H1 (cell line): ENCODE data around the gene ELFN1. TPM values are rescaled to one million over a fixed set of nuclear protein-coding genes. Genes with fewer than 3 reads are reported as not detected.

Experiments used
- GABPA ChIP-seq: IDR thresholded peaks from 2 replicates; pipeline ENCODE4 v1.6.1; 2011; ENCODE audit warnings: mild to moderate bottlenecking, low read length, moderate library complexity, borderline replicate concordance; ENCODE audit not compliant: insufficient read depth
- ZNF274 ChIP-seq: IDR thresholded peaks from 2 replicates; pipeline ENCODE4 v1.7.0; 2012; ENCODE audit warnings: low read length, borderline replicate concordance; ENCODE audit errors: extremely low read depth
- polyA plus RNA-seq, 7 experiments: library from polyadenylated mRNA; depleted of rRNA in 3 of 7; stranded (reverse) in 5 of 7; unstranded in 2 of 7; fragments of >200 nt in 5 of 7; fragments of 200-250 nt in 2 of 7; gene quantifications; 1 replicate in 5 of 7; 2 replicates in 1 of 7; 4 replicates in 1 of 7; pipeline versions ENCODE4 v1.2.1 to v1.2.3, GENCODE V29; 2011 to 2013; ENCODE audit warnings: missing spikeins in 2 of 7, mixed read lengths in 2 of 7
- total RNA-seq: library from RNA; stranded (reverse); fragmentation: NEBNext Ultra II Directional; extraction: Animal tissue kit (Norgen Biotek cat#: 25700); gene quantifications from 2 replicates; pipeline ENCODE4 v1.2.1, GENCODE V29; 2021
- TF ChIP-seq, protein P1 (sequence below): fragments of 300-600 bp; sonication (generic); IDR thresholded peaks from 2 replicates; pipeline ENCODE4 v1.7.1; 2012; ENCODE audit warnings: low read length, moderate library complexity, mild to moderate bottlenecking, inconsistent platforms; ENCODE audit not compliant: insufficient replicate concordance

The ELFN1 gene
- total and polyA plus RNA-seq, 2 of the 8 experiments (the other 6 are each of a cell fraction or from before 2014, with no cell fraction given), result 2.0 to 4.5 TPM

DNA sequence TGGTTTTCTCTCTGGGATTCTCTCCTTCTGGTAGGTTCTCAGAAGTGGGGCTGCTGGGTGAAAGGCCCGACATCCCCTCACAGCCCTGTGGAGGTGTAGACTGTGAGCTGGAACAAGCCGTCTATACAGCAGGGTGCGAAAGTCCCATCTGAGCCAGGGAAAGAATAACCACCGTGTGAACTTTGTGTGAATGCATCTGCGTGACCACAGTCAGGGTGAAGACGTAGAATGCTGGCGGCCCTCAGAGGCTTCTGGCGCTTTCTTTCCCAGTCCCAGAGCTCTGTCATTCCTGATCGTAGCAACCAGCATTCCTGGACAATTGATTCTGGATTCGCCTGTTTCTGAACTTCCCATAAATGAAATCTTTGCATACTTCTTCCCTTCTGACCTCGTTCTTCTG is 30.0 kb downstream of the ELFN1 start (continued):
- TF ChIP-seq, protein P1, sequence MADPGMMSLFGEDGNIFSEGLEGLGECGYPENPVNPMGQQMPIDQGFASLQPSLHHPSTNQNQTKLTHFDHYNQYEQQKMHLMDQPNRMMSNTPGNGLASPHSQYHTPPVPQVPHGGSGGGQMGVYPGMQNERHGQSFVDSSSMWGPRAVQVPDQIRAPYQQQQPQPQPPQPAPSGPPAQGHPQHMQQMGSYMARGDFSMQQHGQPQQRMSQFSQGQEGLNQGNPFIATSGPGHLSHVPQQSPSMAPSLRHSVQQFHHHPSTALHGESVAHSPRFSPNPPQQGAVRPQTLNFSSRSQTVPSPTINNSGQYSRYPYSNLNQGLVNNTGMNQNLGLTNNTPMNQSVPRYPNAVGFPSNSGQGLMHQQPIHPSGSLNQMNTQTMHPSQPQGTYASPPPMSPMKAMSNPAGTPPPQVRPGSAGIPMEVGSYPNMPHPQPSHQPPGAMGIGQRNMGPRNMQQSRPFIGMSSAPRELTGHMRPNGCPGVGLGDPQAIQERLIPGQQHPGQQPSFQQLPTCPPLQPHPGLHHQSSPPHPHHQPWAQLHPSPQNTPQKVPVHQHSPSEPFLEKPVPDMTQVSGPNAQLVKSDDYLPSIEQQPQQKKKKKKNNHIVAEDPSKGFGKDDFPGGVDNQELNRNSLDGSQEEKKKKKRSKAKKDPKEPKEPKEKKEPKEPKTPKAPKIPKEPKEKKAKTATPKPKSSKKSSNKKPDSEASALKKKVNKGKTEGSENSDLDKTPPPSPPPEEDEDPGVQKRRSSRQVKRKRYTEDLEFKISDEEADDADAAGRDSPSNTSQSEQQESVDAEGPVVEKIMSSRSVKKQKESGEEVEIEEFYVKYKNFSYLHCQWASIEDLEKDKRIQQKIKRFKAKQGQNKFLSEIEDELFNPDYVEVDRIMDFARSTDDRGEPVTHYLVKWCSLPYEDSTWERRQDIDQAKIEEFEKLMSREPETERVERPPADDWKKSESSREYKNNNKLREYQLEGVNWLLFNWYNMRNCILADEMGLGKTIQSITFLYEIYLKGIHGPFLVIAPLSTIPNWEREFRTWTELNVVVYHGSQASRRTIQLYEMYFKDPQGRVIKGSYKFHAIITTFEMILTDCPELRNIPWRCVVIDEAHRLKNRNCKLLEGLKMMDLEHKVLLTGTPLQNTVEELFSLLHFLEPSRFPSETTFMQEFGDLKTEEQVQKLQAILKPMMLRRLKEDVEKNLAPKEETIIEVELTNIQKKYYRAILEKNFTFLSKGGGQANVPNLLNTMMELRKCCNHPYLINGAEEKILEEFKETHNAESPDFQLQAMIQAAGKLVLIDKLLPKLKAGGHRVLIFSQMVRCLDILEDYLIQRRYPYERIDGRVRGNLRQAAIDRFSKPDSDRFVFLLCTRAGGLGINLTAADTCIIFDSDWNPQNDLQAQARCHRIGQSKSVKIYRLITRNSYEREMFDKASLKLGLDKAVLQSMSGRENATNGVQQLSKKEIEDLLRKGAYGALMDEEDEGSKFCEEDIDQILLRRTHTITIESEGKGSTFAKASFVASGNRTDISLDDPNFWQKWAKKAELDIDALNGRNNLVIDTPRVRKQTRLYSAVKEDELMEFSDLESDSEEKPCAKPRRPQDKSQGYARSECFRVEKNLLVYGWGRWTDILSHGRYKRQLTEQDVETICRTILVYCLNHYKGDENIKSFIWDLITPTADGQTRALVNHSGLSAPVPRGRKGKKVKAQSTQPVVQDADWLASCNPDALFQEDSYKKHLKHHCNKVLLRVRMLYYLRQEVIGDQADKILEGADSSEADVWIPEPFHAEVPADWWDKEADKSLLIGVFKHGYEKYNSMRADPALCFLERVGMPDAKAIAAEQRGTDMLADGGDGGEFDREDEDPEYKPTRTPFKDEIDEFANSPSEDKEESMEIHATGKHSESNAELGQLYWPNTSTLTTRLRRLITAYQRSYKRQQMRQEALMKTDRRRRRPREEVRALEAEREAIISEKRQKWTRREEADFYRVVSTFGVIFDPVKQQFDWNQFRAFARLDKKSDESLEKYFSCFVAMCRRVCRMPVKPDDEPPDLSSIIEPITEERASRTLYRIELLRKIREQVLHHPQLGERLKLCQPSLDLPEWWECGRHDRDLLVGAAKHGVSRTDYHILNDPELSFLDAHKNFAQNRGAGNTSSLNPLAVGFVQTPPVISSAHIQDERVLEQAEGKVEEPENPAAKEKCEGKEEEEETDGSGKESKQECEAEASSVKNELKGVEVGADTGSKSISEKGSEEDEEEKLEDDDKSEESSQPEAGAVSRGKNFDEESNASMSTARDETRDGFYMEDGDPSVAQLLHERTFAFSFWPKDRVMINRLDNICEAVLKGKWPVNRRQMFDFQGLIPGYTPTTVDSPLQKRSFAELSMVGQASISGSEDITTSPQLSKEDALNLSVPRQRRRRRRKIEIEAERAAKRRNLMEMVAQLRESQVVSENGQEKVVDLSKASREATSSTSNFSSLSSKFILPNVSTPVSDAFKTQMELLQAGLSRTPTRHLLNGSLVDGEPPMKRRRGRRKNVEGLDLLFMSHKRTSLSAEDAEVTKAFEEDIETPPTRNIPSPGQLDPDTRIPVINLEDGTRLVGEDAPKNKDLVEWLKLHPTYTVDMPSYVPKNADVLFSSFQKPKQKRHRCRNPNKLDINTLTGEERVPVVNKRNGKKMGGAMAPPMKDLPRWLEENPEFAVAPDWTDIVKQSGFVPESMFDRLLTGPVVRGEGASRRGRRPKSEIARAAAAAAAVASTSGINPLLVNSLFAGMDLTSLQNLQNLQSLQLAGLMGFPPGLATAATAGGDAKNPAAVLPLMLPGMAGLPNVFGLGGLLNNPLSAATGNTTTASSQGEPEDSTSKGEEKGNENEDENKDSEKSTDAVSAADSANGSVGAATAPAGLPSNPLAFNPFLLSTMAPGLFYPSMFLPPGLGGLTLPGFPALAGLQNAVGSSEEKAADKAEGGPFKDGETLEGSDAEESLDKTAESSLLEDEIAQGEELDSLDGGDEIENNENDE, result no peak
- TF ChIP-seq ZNF274, result no peak
- no peak for TF ChIP-seq GABPA
